Glutamatergic neuron (in vitro differentiated cells): Measurements from ENCODE around the gene TIAM2. TPM values are rescaled to one million over a fixed set of nuclear protein-coding genes. Genes with fewer than 3 reads are reported as not detected.

Experiments
- DNase-seq: peaks from one replicate; pipeline ENCODE4 v3.0.0; 2022
- H3K27ac Mint-ChIP-seq: one replicate; pipeline ENCODE4 v1.8.0; 2020; ENCODE audit warnings: mild to moderate bottlenecking, mixed read lengths, inconsistent platforms; ENCODE audit not compliant: unreplicated experiment
- H3K27me3 Mint-ChIP-seq: one replicate; pipeline ENCODE4 v1.8.0; 2020; ENCODE audit warnings: mild to moderate bottlenecking, moderate library complexity, mixed read lengths, inconsistent platforms; ENCODE audit not compliant: unreplicated experiment
- H3K36me3 Mint-ChIP-seq: one replicate; pipeline ENCODE4 v1.8.0; 2020; ENCODE audit warnings: mild to moderate bottlenecking, mixed read lengths, inconsistent platforms; ENCODE audit not compliant: unreplicated experiment
- H3K4me1 Mint-ChIP-seq: one replicate; pipeline ENCODE4 v1.8.0; 2020; ENCODE audit warnings: mild to moderate bottlenecking, low read depth, mixed read lengths, inconsistent platforms; ENCODE audit not compliant: unreplicated experiment
- H3K4me3 Mint-ChIP-seq: one replicate; pipeline ENCODE4 v1.8.0; 2020; ENCODE audit warnings: mild to moderate bottlenecking, mixed read lengths, inconsistent platforms; ENCODE audit not compliant: unreplicated experiment
- H3K9me3 Mint-ChIP-seq: one replicate; pipeline ENCODE4 v1.8.0; 2020; ENCODE audit warnings: mild to moderate bottlenecking, moderate library complexity, mixed read lengths, inconsistent platforms; ENCODE audit not compliant: unreplicated experiment
- CTCF ChIP-seq: fragments of 200-600 bp; sonication (generic); IDR thresholded peaks from one replicate; pipeline ENCODE4 v1.5.0; 2021; ENCODE audit not compliant: partially characterized antibody, unreplicated experiment
- total RNA-seq: library from RNA; stranded (reverse); fragmentation: NEBNext Ultra II Directional; extraction: Animal tissue kit (Norgen Biotek cat#: 25700); gene quantifications from one replicate; pipeline ENCODE4 v1.2.1, GENCODE V29; 2021; ENCODE audit not compliant: unreplicated experiment

TIAM2 gene
- total RNA-seq, 1 donor from 2014 or later, result 113 TPM

GRCh38 chr6:155022721-155023120, 27.6 kb downstream of the TIAM2 start:
- no peak for DNase-seq
- Mint-ChIP-seq H3K27me3 (no peaks in the 10 kb centered on the region), H3K4me1 (peaks cover 27% of the 10 kb centered on the region), H3K36me3 (no peaks in the 10 kb centered on the region), H3K9me3 (peaks cover under 1% of the 10 kb centered on the region), H3K27ac (no peak overlapping the region), H3K4me3 (no peak overlapping the region)
- no peak for TF ChIP-seq CTCF

- no peaks in the 10 kb centered on the region for H3K36me3 Mint-ChIP-seq
- no peak overlapping the region for H3K4me3 Mint-ChIP-seq
- no peak for DNase-seq
- H3K27ac Mint-ChIP-seq, result no peak overlapping the region
- H3K4me1 Mint-ChIP-seq, result peaks cover 27% of the 10 kb centered on the region
- H3K27me3 Mint-ChIP-seq, result no peaks in the 10 kb centered on the region
- no peaks in the 10 kb centered on the region for H3K9me3 Mint-ChIP-seq
- TF ChIP-seq CTCF, result no peak
Observed at GRCh38 chr6:155023717-155024116, 28.6 kb downstream of the TIAM2 start.

GRCh38 chr6:155024391-155025027, 29.4 kb downstream of the TIAM2 start:
- no peak for TF ChIP-seq CTCF
- Mint-ChIP-seq H3K27me3 (no peaks in the 10 kb centered on the region), H3K36me3 (no peaks in the 10 kb centered on the region), H3K4me1 (peaks cover 27% of the 10 kb centered on the region), H3K9me3 (no peaks in the 10 kb centered on the region), H3K4me3 (no peak overlapping the region), H3K27ac (no peak overlapping the region)
- DNase-seq, result no peak

GRCh38 chr6:155026022-155026705, 31.0 kb downstream of the TIAM2 start:
- Mint-ChIP-seq H3K9me3 (no peaks in the 10 kb centered on the region), H3K4me3 (no peak overlapping the region), H3K36me3 (no peaks in the 10 kb centered on the region), H3K27me3 (no peaks in the 10 kb centered on the region), H3K27ac (peak overlapping the region; percentile 54), H3K4me1 (peaks cover 28% of the 10 kb centered on the region)
- no peak for TF ChIP-seq CTCF
- no peak for DNase-seq

- Mint-ChIP-seq H3K36me3 (no peaks in the 10 kb centered on the region), H3K27me3 (no peaks in the 10 kb centered on the region), H3K4me3 (no peak overlapping the region), H3K27ac (no peak overlapping the region), H3K9me3 (no peaks in the 10 kb centered on the region), H3K4me1 (peaks cover 27% of the 10 kb centered on the region)
- TF ChIP-seq CTCF, result no peak
- DNase-seq, result no peak
Observed at GRCh38 chr6:155026706-155027045, 31.6 kb downstream of the TIAM2 start.
